GM12801 (cell line): ENCODE data around the gene NT5C3B.

ENCODE experiments used
- CTCF ChIP-seq: IDR thresholded peaks from one replicate; pipeline ENCODE4 v1.5.1; 2011; ENCODE audit warnings: control low read depth; ENCODE audit not compliant: insufficient read length; ENCODE audit errors: extremely low read depth

NT5C3B gene

GRCh38 chr17:41810659-41811548 lies 25.1 kb downstream of the NT5C3B start:
- no peak for TF ChIP-seq CTCF

GRCh38 chr17:41806685-41807445 lies 29.2 kb downstream of the NT5C3B start:
- TF ChIP-seq CTCF = no peak

GRCh38 chr17:41803049-41804020 lies 32.7 kb downstream of the NT5C3B start:
- no peak for TF ChIP-seq CTCF

GRCh38 chr17:41801374-41802271 lies 34.4 kb downstream of the NT5C3B start:
- TF ChIP-seq CTCF = no peak

- TF ChIP-seq CTCF = no peak
Measured at GRCh38 chr17:41800601-41801373, 35.2 kb downstream of the NT5C3B start.

GRCh38 chr17:41799366-41799765 lies 36.7 kb downstream of the NT5C3B start:
- TF ChIP-seq CTCF = no peak
